ENCODE results near the gene ZNF516.

The ZNF516 gene

GRCh38 chr18:76448256-76449110 is 46.6 kb downstream of the ZNF516 start:
- no peak overlapping the region for H3K27ac ChIP-seq
- no peak for TF ChIP-seq CTCF (conservative IDR thresholded peaks at IDR 0.05)

GRCh38 chr18:76447258-76447890 is 47.7 kb downstream of the ZNF516 start:
- no peak for TF ChIP-seq CTCF (conservative IDR thresholded peaks at IDR 0.05)
- no peak overlapping the region for H3K27ac ChIP-seq

- no peak overlapping the region for H3K27ac ChIP-seq
Measured at GRCh38 chr18:76446321-76447257, 48.5 kb downstream of the ZNF516 start.

GRCh38 chr18:76445741-76446232 is 49.3 kb downstream of the ZNF516 start:
- no peak for TF ChIP-seq CTCF (conservative IDR thresholded peaks at IDR 0.05)
- no peak overlapping the region for H3K27ac ChIP-seq

More at GRCh38 chr18:76446321-76447257, 48.5 kb downstream of the ZNF516 start:
- TF ChIP-seq CTCF (conservative IDR thresholded peaks at IDR 0.05): no peak

- no peak for TF ChIP-seq CTCF (conservative IDR thresholded peaks at IDR 0.05)
- H3K27ac ChIP-seq: no peak overlapping the region
Measured at GRCh38 chr18:76445275-76445674, 49.8 kb downstream of the ZNF516 start.

GRCh38 chr18:76444446-76445105 is 50.5 kb downstream of the ZNF516 start:
- no peak for TF ChIP-seq CTCF (conservative IDR thresholded peaks at IDR 0.05)
- H3K27ac ChIP-seq: no peak overlapping the region
